SK-N-SH (cell line): ENCODE measurements around the gene RAB22A.

ENCODE experiments used
- EZH2phosphoT487 ChIP-seq: fragments of 200-600 bp; sonication (generic); IDR thresholded peaks from 2 replicates; pipeline ENCODE4 v1.6.1; 2017; ENCODE audit warnings: low read depth, mixed run types, mild to moderate bottlenecking, antibody characterized with exemption, moderate library complexity, borderline replicate concordance
- GATA2 ChIP-seq: sonication (generic); formaldehyde crosslinking; IDR thresholded peaks from 2 replicates; pipeline ENCODE4 v1.5.0; 2020; ENCODE audit warnings: mild to moderate bottlenecking, missing genetic modification reagents
- JUND ChIP-seq: IDR thresholded peaks from 2 replicates; pipeline ENCODE4 v1.4.0; 2012
- MAX ChIP-seq: IDR thresholded peaks from 2 replicates; pipeline ENCODE4 v1.4.0; 2012; ENCODE audit warnings: low read depth
- REST ChIP-seq: IDR thresholded peaks from 2 replicates; pipeline ENCODE4 v1.6.1; 2012; ENCODE audit warnings: mild to moderate bottlenecking, low read depth, low read length, moderate library complexity
- RXRA ChIP-seq: IDR thresholded peaks from 2 replicates; pipeline ENCODE4 v1.4.0; 2012; ENCODE audit warnings: low read depth, mild to moderate bottlenecking, borderline replicate concordance
- TF ChIP-seq, protein P1 (sequence below): fragments of 200-600 bp; sonication (generic); IDR thresholded peaks from 2 replicates; pipeline ENCODE4 v1.6.1; 2017; ENCODE audit warnings: antibody characterized with exemption, mild to moderate bottlenecking, moderate library complexity

DNA sequence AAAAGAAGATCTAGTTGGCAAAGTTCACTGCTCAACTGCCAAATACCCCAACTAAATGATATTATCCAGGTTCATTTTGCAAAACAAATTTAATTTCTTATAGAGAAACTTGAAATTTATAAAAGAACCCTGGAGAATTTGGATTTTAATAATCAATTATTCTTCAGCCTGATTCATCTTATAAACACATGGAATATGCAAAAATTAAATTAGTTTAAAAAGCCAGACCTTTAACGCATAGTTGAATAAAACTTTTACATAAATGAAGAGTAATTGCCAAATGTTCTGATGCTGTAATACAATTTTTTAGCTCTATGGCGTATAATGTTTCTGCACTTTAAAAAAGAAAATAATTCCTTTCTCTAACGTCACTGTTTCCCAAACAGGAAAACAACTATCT lies 47.9 kb upstream of the RAB22A start:
- TF ChIP-seq REST (no peak), MAX (no peak), RXRA (no peak), EZH2phosphoT487 (no peak), JUND (no peak), GATA2 (CRISPR knock-in tag) (no peak)
- TF ChIP-seq, protein P1, sequence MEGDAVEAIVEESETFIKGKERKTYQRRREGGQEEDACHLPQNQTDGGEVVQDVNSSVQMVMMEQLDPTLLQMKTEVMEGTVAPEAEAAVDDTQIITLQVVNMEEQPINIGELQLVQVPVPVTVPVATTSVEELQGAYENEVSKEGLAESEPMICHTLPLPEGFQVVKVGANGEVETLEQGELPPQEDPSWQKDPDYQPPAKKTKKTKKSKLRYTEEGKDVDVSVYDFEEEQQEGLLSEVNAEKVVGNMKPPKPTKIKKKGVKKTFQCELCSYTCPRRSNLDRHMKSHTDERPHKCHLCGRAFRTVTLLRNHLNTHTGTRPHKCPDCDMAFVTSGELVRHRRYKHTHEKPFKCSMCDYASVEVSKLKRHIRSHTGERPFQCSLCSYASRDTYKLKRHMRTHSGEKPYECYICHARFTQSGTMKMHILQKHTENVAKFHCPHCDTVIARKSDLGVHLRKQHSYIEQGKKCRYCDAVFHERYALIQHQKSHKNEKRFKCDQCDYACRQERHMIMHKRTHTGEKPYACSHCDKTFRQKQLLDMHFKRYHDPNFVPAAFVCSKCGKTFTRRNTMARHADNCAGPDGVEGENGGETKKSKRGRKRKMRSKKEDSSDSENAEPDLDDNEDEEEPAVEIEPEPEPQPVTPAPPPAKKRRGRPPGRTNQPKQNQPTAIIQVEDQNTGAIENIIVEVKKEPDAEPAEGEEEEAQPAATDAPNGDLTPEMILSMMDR: no peak
